ENCODE results near the gene TCF20. TPM values are rescaled to one million over a fixed set of nuclear protein-coding genes. Genes with fewer than 3 reads are reported as not detected.

Gene TCF20
- polyA plus RNA-seq, 1 of the 3 experiments (the other 2 are of a cell fraction) = 8.5 TPM

DNA sequence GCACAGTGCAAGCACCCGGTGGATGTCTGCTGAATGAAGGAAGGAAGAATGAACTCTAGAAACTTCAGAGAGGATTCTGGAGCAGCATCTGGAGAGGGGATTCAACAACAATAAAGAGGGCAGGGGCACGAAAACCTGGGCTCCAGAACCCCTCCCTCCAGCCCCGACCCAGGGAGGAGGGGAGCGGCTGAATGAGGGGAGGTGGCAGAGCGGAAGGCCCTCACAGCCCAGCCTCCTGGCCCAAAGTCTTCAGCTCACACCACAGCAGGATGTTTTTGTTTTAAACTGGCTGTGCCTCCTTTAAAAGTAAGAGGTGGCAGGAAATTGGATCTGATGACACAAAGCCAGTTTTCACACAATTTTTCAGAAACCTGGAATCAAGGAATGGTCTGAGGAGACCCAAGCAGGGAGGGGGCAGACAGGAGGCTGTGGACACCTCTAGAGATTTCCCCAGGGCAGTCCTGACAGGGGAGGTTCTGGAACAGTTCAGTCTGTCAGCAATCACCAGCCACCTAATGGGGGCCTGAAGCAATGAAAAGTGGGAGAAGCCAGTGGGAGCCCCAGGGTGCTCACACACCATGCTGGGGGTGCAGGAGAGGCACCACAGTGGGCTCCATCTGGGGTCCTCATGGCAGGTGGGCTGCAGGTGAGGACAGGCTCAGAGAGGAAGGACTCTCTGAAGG is 44.4 kb upstream of the TCF20 start:
- H3K9me3 ChIP-seq = no peaks in the 10 kb centered on the region
- no peak overlapping the region for H2AFZ ChIP-seq (ENCODE audit: low read depth)
- ChIA-PET POLR2A (interaction anchor here (0.7 kb wide), 1 partner anchor 26 kb away, joined by 4 read pairs; no protein-coding TSS in a partner anchor), CTCF (interaction anchor here (0.6 to 2.7 kb wide), 6 partner anchors 11 to 37 kb away, joined by 3 to 10 read pairs (median 3); no protein-coding TSS in a partner anchor)
- no peak for DNase-seq
- H3K36me3 ChIP-seq (replicated peaks in 1 of 2; ENCODE audit: control insufficient read depth in 1 of 2, insufficient read depth in 2 of 2, low read length in 1 of 2) = no peaks in the 10 kb centered on the region
- TF ChIP-seq, protein P1, sequence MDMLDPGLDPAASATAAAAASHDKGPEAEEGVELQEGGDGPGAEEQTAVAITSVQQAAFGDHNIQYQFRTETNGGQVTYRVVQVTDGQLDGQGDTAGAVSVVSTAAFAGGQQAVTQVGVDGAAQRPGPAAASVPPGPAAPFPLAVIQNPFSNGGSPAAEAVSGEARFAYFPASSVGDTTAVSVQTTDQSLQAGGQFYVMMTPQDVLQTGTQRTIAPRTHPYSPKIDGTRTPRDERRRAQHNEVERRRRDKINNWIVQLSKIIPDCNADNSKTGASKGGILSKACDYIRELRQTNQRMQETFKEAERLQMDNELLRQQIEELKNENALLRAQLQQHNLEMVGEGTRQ (IDR thresholded peaks at IDR 0.05; ENCODE audit: borderline replicate concordance, low read depth, low read length) = no peak
- TF ChIP-seq GABPA (IDR thresholded peaks at IDR 0.05; ENCODE audit: low read depth) (no peak), NFIC (IDR thresholded peaks at IDR 0.05; ENCODE audit: borderline replicate concordance) (no peak), FOXM1 (IDR thresholded peaks at IDR 0.05; ENCODE audit: low read depth) (no peak), SMC3 (IDR thresholded peaks at IDR 0.05; ENCODE audit: low read depth, low read length) (no peak), EP300 (IDR thresholded peaks at IDR 0.05; ENCODE audit: borderline replicate concordance in 1 of 2, low read depth in 1 of 2, low read length in 1 of 2) (no peak)
- TF ChIP-seq, protein P2, sequence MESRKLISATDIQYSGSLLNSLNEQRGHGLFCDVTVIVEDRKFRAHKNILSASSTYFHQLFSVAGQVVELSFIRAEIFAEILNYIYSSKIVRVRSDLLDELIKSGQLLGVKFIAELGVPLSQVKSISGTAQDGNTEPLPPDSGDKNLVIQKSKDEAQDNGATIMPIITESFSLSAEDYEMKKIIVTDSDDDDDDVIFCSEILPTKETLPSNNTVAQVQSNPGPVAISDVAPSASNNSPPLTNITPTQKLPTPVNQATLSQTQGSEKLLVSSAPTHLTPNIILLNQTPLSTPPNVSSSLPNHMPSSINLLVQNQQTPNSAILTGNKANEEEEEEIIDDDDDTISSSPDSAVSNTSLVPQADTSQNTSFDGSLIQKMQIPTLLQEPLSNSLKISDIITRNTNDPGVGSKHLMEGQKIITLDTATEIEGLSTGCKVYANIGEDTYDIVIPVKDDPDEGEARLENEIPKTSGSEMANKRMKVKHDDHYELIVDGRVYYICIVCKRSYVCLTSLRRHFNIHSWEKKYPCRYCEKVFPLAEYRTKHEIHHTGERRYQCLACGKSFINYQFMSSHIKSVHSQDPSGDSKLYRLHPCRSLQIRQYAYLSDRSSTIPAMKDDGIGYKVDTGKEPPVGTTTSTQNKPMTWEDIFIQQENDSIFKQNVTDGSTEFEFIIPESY (IDR thresholded peaks at IDR 0.05; ENCODE audit: borderline replicate concordance, low read depth) = no peak
- H3K4me3 ChIP-seq (ENCODE audit: low read depth in 2 of 2, low read length in 1 of 2) = no peak overlapping the region
- no peaks in the 10 kb centered on the region for H3K27me3 ChIP-seq (ENCODE audit: insufficient read depth)
- H3K4me1 ChIP-seq (ENCODE audit: control insufficient read depth in 1 of 2, insufficient read depth in 2 of 2, low read depth in 1 of 2, low read length in 1 of 2) = peaks cover 0 to 32% of the 10 kb centered on the region in 2 experiments; a peak in 1 of 4 replicates
- H4K20me1 ChIP-seq (ENCODE audit: insufficient read depth) = no peaks in the 10 kb centered on the region
- no peaks in the 10 kb centered on the region for H3K79me2 ChIP-seq (ENCODE audit: insufficient read depth)
- no peak overlapping the region for H3K4me2 ChIP-seq
- WGBS (ENCODE audit: low lambda C conversion rate) = 77% methylated on average over 2 of the region's 5 CpGs
- H3K9ac ChIP-seq = no peak overlapping the region
- H3K9me2 ChIP-seq = no peaks in the 10 kb centered on the region
- peak overlapping the region in 1 of 2 experiments; percentile 34; a peak in 1 of 4 replicates for H3K27ac ChIP-seq (ENCODE audit: low read depth in 2 of 2, low read length in 1 of 2)
- H3F3A ChIP-seq (replicated peaks; ENCODE audit: insufficient read depth) = no peaks in the 10 kb centered on the region

DNA sequence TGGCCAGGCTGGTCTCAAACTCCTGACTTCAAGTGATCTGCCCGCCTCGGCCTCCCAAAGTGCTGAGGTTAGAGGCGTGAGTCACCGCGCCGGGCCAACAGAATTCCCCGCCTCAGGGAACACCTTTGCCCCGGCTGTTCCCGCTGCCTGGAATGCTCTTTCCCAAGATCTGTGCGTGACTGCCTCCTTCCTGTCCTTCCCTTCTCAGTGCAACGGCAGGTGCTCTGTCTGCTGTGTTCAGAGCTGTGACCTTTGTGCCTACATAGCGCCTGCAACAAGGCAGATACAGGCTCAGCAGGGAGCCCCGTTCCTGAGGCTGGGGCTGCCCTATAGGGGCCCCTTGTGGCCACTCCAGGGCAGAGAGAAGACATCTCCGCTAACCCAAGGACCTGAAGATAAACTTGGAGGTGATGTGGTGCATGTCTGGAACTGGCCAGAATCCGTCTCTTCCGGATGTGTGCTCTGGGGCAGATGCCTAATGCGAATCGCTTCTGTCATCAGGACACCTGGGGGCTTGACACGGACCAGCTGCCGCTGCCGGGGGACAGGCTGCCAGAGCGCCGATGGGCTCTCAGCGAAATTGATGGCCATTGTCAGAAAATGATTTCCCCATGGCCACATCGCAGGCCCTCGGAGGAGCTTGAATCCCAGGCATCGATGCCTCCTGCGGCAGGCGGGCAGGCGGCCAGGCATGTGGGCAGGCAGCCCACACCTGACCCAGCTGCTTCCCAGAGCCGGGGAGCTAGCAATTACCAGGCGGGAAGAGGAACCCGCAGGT is 43.5 kb upstream of the TCF20 start:
- CTCF ChIA-PET = interaction anchor here (0.6 to 2.7 kb wide), 7 partner anchors 10 to 36 kb away, joined by 3 to 10 read pairs (median 3); no protein-coding TSS in a partner anchor
- Histone ChIP-seq H3K9ac (no peak overlapping the region), H3K4me2 (no peak overlapping the region), H3K9me3 (no peaks in the 10 kb centered on the region), H3F3A (replicated peaks; ENCODE audit: insufficient read depth) (no peaks in the 10 kb centered on the region), H3K27ac (ENCODE audit: low read depth in 2 of 2, low read length in 1 of 2) (no peak overlapping the region; a peak in 1 of 4 replicates), H2AFZ (ENCODE audit: low read depth) (no peak overlapping the region), H3K27me3 (ENCODE audit: insufficient read depth) (no peaks in the 10 kb centered on the region), H4K20me1 (ENCODE audit: insufficient read depth) (no peaks in the 10 kb centered on the region), H3K4me1 (ENCODE audit: control insufficient read depth in 1 of 2, insufficient read depth in 2 of 2, low read depth in 1 of 2, low read length in 1 of 2) (peaks cover 0 to 34% of the 10 kb centered on the region in 2 experiments; a peak in 1 of 4 replicates), H3K36me3 (replicated peaks in 1 of 2; ENCODE audit: control insufficient read depth in 1 of 2, insufficient read depth in 2 of 2, low read length in 1 of 2) (no peaks in the 10 kb centered on the region), H3K79me2 (ENCODE audit: insufficient read depth) (no peaks in the 10 kb centered on the region), H3K4me3 (ENCODE audit: low read depth in 2 of 2, low read length in 1 of 2) (no peak overlapping the region), H3K9me2 (no peaks in the 10 kb centered on the region)
- peak; percentile 77 for DNase-seq
- POLR2A ChIA-PET = interaction anchor here (0.7 to 1.9 kb wide), 2 partner anchors 27 to 130 kb away, joined by 4 read pairs; no protein-coding TSS in a partner anchor
- WGBS (ENCODE audit: low lambda C conversion rate) = 73% methylated on average over 3 of the region's 33 CpGs
- TF ChIP-seq TCF12 (IDR thresholded peaks at IDR 0.05) = peak; percentile 17; the same call in 1 of the 2 replicates
- peak; percentile 26 for TF ChIP-seq CHD2 (IDR thresholded peaks at IDR 0.05; ENCODE audit: low read length, partially characterized antibody)
- peak; percentile 56 for TF ChIP-seq GATA2 (CRISPR knock-in tag; IDR thresholded peaks at IDR 0.05)
- TF ChIP-seq RAD21 (IDR thresholded peaks at IDR 0.05; ENCODE audit: low read length) = peak; percentile 39
- peak in 1 of 2 experiments; percentile 69; a peak in 1 of 4 replicates for TF ChIP-seq EP300 (IDR thresholded peaks at IDR 0.05; ENCODE audit: borderline replicate concordance in 1 of 2, low read depth in 1 of 2, low read length in 1 of 2)
- TF ChIP-seq RCOR1 (IDR thresholded peaks at IDR 0.05; ENCODE audit: low read length) = peak; percentile 26; the same call in 1 of the 2 replicates
- no peak for TF ChIP-seq EZH2phosphoT487 (IDR thresholded peaks at IDR 0.05; ENCODE audit: borderline replicate concordance, low read depth)
- TF ChIP-seq, protein P3, sequence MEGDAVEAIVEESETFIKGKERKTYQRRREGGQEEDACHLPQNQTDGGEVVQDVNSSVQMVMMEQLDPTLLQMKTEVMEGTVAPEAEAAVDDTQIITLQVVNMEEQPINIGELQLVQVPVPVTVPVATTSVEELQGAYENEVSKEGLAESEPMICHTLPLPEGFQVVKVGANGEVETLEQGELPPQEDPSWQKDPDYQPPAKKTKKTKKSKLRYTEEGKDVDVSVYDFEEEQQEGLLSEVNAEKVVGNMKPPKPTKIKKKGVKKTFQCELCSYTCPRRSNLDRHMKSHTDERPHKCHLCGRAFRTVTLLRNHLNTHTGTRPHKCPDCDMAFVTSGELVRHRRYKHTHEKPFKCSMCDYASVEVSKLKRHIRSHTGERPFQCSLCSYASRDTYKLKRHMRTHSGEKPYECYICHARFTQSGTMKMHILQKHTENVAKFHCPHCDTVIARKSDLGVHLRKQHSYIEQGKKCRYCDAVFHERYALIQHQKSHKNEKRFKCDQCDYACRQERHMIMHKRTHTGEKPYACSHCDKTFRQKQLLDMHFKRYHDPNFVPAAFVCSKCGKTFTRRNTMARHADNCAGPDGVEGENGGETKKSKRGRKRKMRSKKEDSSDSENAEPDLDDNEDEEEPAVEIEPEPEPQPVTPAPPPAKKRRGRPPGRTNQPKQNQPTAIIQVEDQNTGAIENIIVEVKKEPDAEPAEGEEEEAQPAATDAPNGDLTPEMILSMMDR (IDR thresholded peaks at IDR 0.05) = peak; percentile 32
- TF ChIP-seq, protein P4, sequence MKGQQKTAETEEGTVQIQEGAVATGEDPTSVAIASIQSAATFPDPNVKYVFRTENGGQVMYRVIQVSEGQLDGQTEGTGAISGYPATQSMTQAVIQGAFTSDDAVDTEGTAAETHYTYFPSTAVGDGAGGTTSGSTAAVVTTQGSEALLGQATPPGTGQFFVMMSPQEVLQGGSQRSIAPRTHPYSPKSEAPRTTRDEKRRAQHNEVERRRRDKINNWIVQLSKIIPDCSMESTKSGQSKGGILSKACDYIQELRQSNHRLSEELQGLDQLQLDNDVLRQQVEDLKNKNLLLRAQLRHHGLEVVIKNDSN (IDR thresholded peaks at IDR 0.05; ENCODE audit: borderline replicate concordance, low read depth) = no peak
- no peak for TF ChIP-seq MEF2A (IDR thresholded peaks at IDR 0.05; ENCODE audit: borderline replicate concordance, low read depth)
- TF ChIP-seq NRF1 (IDR thresholded peaks at IDR 0.05; ENCODE audit: low read depth, low read length) = no peak

Data from SK-N-SH (cell line).